Measurements from ENCODE around the gene GRM4.
A peak's percentile ranks its signal among the peaks of the same experiment; 100 is the strongest.

GRM4 gene

DNA sequence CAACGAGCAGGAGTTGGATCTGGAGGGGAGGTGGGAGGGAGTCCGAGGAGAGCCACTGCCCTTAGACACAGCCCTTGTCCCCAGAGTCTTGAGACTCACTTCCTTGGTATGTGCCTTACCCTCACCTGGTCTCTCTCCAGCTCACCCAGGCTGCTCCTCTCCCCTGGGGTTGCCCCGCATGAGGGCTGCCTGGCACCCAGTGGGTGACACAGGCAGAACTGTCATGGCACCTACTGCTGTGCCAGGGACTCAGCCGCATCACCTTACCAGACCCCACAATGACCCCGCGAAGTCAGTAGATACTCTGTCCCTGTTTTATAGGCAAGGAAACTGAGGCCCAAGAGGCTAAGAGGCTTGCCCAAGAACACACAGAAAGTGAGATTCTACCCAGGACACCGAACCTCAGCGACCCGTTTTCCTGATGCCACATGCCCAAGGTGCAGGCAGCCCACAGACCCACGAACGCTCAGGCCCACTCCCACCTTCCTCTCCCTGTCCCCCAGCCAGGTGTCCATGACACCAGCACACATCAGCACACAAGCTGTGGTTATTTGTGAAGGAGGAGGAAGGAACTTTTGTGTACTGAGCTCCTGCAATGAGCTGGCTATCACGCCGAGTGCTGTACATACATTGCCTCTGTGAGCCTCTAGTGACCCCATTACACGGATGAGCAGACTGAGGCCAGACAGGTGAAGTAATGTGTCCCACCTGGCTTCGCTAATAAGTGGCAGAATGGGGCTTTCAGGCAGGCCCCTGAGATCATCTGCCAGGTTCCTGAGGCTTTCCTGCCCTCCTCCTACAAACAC lies 168.1 kb downstream of the GRM4 start:
- no peak overlapping the region for H3K4ac ChIP-seq (ENCODE audit: low read depth, low read length)
- H3K4me1 ChIP-seq (ENCODE audit: control insufficient read depth, low read depth, low read length): peaks cover 3% of the 10 kb centered on the region
- H3K56ac ChIP-seq (ENCODE audit: low read length): no peak overlapping the region
- H3K4me3 ChIP-seq (ENCODE audit: low read length): no peak overlapping the region
- H2BK5ac ChIP-seq (ENCODE audit: low read length): no peak overlapping the region
- no peak for DNase-seq
- H2BK15ac ChIP-seq (replicated peaks; ENCODE audit: low read depth): no peak overlapping the region
- H3K23ac ChIP-seq (ENCODE audit: low read length): no peak overlapping the region
- H3K18ac ChIP-seq (ENCODE audit: low read length): no peak overlapping the region
- no peaks in the 10 kb centered on the region for H3K79me2 ChIP-seq (ENCODE audit: control insufficient read depth, insufficient read depth, low read length)
- no peak overlapping the region for H3K27ac ChIP-seq (ENCODE audit: low read depth, low read length)
- no peak overlapping the region for H2AK5ac ChIP-seq (ENCODE audit: low read length)
- H2BK120ac ChIP-seq (ENCODE audit: low read depth, low read length): no peak overlapping the region
- no peak overlapping the region for H3K9ac ChIP-seq (ENCODE audit: low read length)
- WGBS (ENCODE audit: extremely low coverage, insufficient coverage, low lambda C conversion rate): no CpG with 5 or more reads among the region's 15 CpGs
- H4K5ac ChIP-seq (ENCODE audit: low read length): no peak overlapping the region
- H3K79me1 ChIP-seq (ENCODE audit: low read length): no peaks in the 10 kb centered on the region
- no peaks in the 10 kb centered on the region for H3K36me3 ChIP-seq (ENCODE audit: control insufficient read depth, insufficient read depth, low read length)
- H4K8ac ChIP-seq (ENCODE audit: low read depth, low read length): no peak overlapping the region
- no peaks in the 10 kb centered on the region for H3K27me3 ChIP-seq (ENCODE audit: insufficient read depth, low read length, poor library complexity)
- H3K4me2 ChIP-seq (ENCODE audit: low read length): no peak overlapping the region

- no peak overlapping the region for H3K4me2 ChIP-seq (ENCODE audit: low read length)
- H2BK15ac ChIP-seq (replicated peaks; ENCODE audit: low read depth): no peak overlapping the region
- H3K27ac ChIP-seq (ENCODE audit: low read depth, low read length): no peak overlapping the region
- no peaks in the 10 kb centered on the region for H3K79me2 ChIP-seq (ENCODE audit: control insufficient read depth, insufficient read depth, low read length)
- H3K9ac ChIP-seq (ENCODE audit: low read length): peak overlapping the region; percentile 62
- no peak overlapping the region for H3K23ac ChIP-seq (ENCODE audit: low read length)
- H2AK5ac ChIP-seq (ENCODE audit: low read length): peak overlapping the region; percentile 98
- H3K27me3 ChIP-seq (ENCODE audit: insufficient read depth, low read length, poor library complexity): no peaks in the 10 kb centered on the region
- H2BK5ac ChIP-seq (ENCODE audit: low read length): no peak overlapping the region
- no peaks in the 10 kb centered on the region for H3K79me1 ChIP-seq (ENCODE audit: low read length)
- no peak overlapping the region for H3K4me3 ChIP-seq (ENCODE audit: low read length)
- peaks cover 3% of the 10 kb centered on the region for H3K4me1 ChIP-seq (ENCODE audit: control insufficient read depth, low read depth, low read length)
- DNase-seq: no peak
- no peak overlapping the region for H4K5ac ChIP-seq (ENCODE audit: low read length)
- peak overlapping the region; percentile 81 for H3K56ac ChIP-seq (ENCODE audit: low read length)
- no peaks in the 10 kb centered on the region for H3K36me3 ChIP-seq (ENCODE audit: control insufficient read depth, insufficient read depth, low read length)
- no peak overlapping the region for H2BK120ac ChIP-seq (ENCODE audit: low read depth, low read length)
- H4K8ac ChIP-seq (ENCODE audit: low read depth, low read length): no peak overlapping the region
- no peak overlapping the region for H3K18ac ChIP-seq (ENCODE audit: low read length)
- no CpG with 5 or more reads among the region's 9 CpGs for WGBS (ENCODE audit: extremely low coverage, insufficient coverage, low lambda C conversion rate)
- H3K4ac ChIP-seq (ENCODE audit: low read depth, low read length): no peak overlapping the region
These were observed 169.2 kb downstream of the GRM4 start for GRCh38 chr6:33976437-33977360.

DNA sequence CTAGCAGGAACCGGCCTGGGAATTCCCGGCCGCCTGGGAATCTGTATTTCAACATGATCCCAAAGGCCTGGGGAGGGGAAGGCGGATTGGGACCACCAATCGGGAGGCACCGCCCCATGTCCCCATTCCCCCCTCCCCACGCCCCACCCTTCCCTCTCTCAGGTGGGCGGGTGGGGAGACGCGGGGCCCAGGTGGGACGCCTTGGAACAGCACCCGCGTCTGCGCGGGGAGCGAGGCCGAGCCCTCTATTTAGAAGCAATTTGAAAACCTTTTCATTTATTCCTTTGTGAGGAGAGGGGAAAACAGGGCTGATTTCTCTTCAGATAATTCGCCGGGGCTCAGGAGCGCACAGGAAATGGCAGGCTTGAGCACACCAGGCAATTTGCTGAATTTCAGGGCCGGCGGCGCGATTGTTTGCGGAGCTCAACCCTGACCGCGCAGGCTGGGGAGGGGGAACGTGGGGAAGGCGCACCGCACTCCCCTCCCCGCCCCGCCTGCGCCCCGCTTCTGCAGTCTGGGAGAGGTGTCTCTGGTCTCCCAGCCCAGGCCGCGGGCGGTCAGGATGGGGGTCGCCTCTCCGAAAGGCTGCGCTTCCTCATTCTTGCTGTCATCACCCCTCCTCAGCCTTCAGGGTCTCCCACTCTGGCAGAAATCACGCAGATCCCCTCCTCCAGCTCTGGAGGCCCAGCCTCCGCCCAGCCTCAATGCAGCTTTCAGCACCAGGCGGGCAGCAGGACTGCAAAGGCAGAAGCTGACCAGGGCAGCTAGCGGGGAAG lies 170.0 kb downstream of the GRM4 start:
- Histone ChIP-seq H2BK15ac (replicated peaks; ENCODE audit: low read depth) (no peak overlapping the region), H2BK5ac (ENCODE audit: low read length) (no peak overlapping the region), H2AK5ac (ENCODE audit: low read length) (no peak overlapping the region), H3K4ac (ENCODE audit: low read depth, low read length) (no peak overlapping the region), H3K4me1 (ENCODE audit: control insufficient read depth, low read depth, low read length) (peaks cover 3% of the 10 kb centered on the region), H3K23ac (ENCODE audit: low read length) (peak overlapping the region; percentile 92), H3K27me3 (ENCODE audit: insufficient read depth, low read length, poor library complexity) (no peaks in the 10 kb centered on the region), H3K79me1 (ENCODE audit: low read length) (no peaks in the 10 kb centered on the region), H3K27ac (ENCODE audit: low read depth, low read length) (no peak overlapping the region), H3K4me2 (ENCODE audit: low read length) (peak overlapping the region; percentile 64), H3K18ac (ENCODE audit: low read length) (peak overlapping the region; percentile 70), H3K9ac (ENCODE audit: low read length) (peak overlapping the region; percentile 62), H2BK120ac (ENCODE audit: low read depth, low read length) (no peak overlapping the region), H4K8ac (ENCODE audit: low read depth, low read length) (no peak overlapping the region), H4K5ac (ENCODE audit: low read length) (no peak overlapping the region), H3K36me3 (ENCODE audit: control insufficient read depth, insufficient read depth, low read length) (no peaks in the 10 kb centered on the region), H3K56ac (ENCODE audit: low read length) (peak overlapping the region; percentile 81), H3K4me3 (ENCODE audit: low read length) (peak overlapping the region; percentile 37), H3K79me2 (ENCODE audit: control insufficient read depth, insufficient read depth, low read length) (no peaks in the 10 kb centered on the region)
- WGBS (ENCODE audit: extremely low coverage, insufficient coverage, low lambda C conversion rate): no CpG with 5 or more reads among the region's 44 CpGs
- DNase-seq: peak; percentile 70

DNA sequence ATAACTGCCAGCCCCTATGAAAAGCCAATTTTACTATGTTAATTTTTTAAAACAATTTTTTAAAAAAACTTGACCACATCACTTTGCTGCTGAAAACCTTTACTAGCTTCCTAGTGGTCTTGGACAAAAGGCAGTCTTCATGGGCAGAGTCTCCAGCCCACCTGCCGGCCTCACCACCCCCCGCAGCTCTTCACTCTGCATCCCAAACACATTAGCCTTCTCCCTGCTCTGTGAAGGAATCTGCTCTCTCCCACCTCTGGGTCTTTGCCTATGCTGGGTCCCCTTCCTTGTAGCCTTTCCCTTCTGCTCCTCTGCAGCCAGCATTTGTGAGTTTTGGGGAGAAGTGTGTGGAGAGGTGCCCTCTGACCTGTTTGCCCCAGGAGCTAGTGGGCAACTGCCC lies 171.4 kb downstream of the GRM4 start:
- DNase-seq: no peak

DNA sequence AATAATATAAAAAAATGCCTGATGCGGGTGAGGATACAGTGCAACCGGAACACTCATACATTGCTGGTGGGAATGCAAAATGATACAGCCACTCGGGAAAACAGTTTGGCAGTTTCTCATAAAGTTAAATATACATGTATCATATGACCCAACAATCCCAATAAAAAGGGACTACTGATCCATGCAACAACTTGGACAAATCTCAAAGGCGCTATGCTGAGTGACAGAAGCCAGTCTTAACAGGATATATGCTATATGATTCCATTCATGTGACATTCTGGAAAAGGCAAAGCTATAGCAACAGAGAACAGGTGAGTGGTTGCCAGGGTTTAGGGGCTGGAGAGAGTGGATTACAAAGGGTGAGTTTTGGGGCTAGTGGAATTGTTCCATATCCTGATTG lies 171.9 kb downstream of the GRM4 start:
- H3K23ac ChIP-seq (ENCODE audit: low read length): no peak overlapping the region
- no peaks in the 10 kb centered on the region for H3K27me3 ChIP-seq (ENCODE audit: insufficient read depth, low read length, poor library complexity)
- H4K5ac ChIP-seq (ENCODE audit: low read length): no peak overlapping the region
- WGBS (ENCODE audit: extremely low coverage, insufficient coverage, low lambda C conversion rate): no CpG with 5 or more reads among the region's 4 CpGs
- no peak for DNase-seq
- no peak overlapping the region for H3K4me3 ChIP-seq (ENCODE audit: low read length)
- no peaks in the 10 kb centered on the region for H3K36me3 ChIP-seq (ENCODE audit: control insufficient read depth, insufficient read depth, low read length)
- no peak overlapping the region for H2AK5ac ChIP-seq (ENCODE audit: low read length)
- peaks cover 3% of the 10 kb centered on the region for H3K4me1 ChIP-seq (ENCODE audit: control insufficient read depth, low read depth, low read length)
- H3K9ac ChIP-seq (ENCODE audit: low read length): no peak overlapping the region
- H3K56ac ChIP-seq (ENCODE audit: low read length): no peak overlapping the region
- H3K4me2 ChIP-seq (ENCODE audit: low read length): no peak overlapping the region
- no peak overlapping the region for H3K27ac ChIP-seq (ENCODE audit: low read depth, low read length)
- H2BK15ac ChIP-seq (replicated peaks; ENCODE audit: low read depth): no peak overlapping the region
- H3K79me1 ChIP-seq (ENCODE audit: low read length): no peaks in the 10 kb centered on the region
- H3K18ac ChIP-seq (ENCODE audit: low read length): no peak overlapping the region
- H2BK5ac ChIP-seq (ENCODE audit: low read length): no peak overlapping the region
- no peak overlapping the region for H2BK120ac ChIP-seq (ENCODE audit: low read depth, low read length)
- no peaks in the 10 kb centered on the region for H3K79me2 ChIP-seq (ENCODE audit: control insufficient read depth, insufficient read depth, low read length)
- no peak overlapping the region for H3K4ac ChIP-seq (ENCODE audit: low read depth, low read length)
- no peak overlapping the region for H4K8ac ChIP-seq (ENCODE audit: low read depth, low read length)

More for the DNA sequence above, 171.4 kb downstream of the GRM4 start:
- Histone ChIP-seq H3K36me3 (ENCODE audit: control insufficient read depth, insufficient read depth, low read length) (no peaks in the 10 kb centered on the region), H3K9ac (ENCODE audit: low read length) (no peak overlapping the region), H3K23ac (ENCODE audit: low read length) (no peak overlapping the region), H4K8ac (ENCODE audit: low read depth, low read length) (no peak overlapping the region), H3K18ac (ENCODE audit: low read length) (no peak overlapping the region), H3K56ac (ENCODE audit: low read length) (no peak overlapping the region), H3K4me2 (ENCODE audit: low read length) (no peak overlapping the region), H2BK120ac (ENCODE audit: low read depth, low read length) (no peak overlapping the region), H4K5ac (ENCODE audit: low read length) (no peak overlapping the region), H3K79me1 (ENCODE audit: low read length) (no peaks in the 10 kb centered on the region), H3K27me3 (ENCODE audit: insufficient read depth, low read length, poor library complexity) (no peaks in the 10 kb centered on the region), H3K4me3 (ENCODE audit: low read length) (no peak overlapping the region), H3K4me1 (ENCODE audit: control insufficient read depth, low read depth, low read length) (peaks cover 3% of the 10 kb centered on the region), H2BK15ac (replicated peaks; ENCODE audit: low read depth) (no peak overlapping the region), H3K27ac (ENCODE audit: low read depth, low read length) (no peak overlapping the region), H2BK5ac (ENCODE audit: low read length) (no peak overlapping the region), H3K4ac (ENCODE audit: low read depth, low read length) (no peak overlapping the region), H2AK5ac (ENCODE audit: low read length) (no peak overlapping the region), H3K79me2 (ENCODE audit: control insufficient read depth, insufficient read depth, low read length) (no peaks in the 10 kb centered on the region)
- WGBS (ENCODE audit: extremely low coverage, insufficient coverage, low lambda C conversion rate): no CpG with 5 or more reads among the region's 2 CpGs
